RKO (cell line): ENCODE data around the gene CPE.
"Not testable (repeated sequence)": the region's sequence is repeated elsewhere in the genome, so short reads cannot be mapped to it uniquely, and the experiment has no call there.

Experiments used
- DNase-seq: peaks from one replicate; pipeline ENCODE4 v3.0.0-alpha.2; 2016; ENCODE audit warnings: low spot score

Gene CPE

DNA sequence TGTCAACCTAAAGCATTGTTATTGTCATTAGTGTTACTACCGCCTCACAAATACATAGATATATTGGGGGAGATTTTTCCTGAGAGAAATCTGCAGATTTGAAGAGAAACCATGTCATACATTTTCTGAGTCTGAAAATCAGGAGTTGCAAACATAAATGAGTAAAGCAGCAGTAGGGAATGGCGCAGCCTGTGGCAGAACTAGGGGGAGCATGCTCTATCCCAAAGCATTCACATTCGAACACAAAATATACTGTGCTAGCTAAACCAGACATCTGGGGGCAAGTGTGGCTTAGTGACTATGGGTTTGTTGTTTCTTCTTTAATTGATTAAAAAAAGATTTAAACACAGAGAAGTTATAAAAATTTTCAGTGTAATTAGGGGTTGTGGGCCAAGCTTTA is 83.2 kb downstream of the CPE start:
- DNase-seq = no peak

DNA sequence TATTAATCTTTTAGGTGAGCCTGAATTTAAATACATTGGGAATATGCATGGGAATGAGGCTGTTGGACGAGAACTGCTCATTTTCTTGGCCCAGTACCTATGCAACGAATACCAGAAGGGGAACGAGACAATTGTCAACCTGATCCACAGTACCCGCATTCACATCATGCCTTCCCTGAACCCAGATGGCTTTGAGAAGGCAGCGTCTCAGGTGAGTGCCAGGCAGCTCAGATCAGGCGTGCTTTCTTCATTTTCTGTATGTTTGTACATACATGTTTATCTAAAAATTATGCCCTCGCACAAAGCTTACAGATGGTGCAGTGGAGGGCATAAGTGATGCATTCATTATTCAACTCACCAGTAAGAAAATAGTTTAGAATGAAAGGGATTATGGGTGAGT is 85.6 kb downstream of the CPE start:
- DNase-seq = no peak

- peak; percentile 74 for DNase-seq
These were observed 86.1 kb downstream of the CPE start for GRCh38 chr4:165464813-165465381.

DNA sequence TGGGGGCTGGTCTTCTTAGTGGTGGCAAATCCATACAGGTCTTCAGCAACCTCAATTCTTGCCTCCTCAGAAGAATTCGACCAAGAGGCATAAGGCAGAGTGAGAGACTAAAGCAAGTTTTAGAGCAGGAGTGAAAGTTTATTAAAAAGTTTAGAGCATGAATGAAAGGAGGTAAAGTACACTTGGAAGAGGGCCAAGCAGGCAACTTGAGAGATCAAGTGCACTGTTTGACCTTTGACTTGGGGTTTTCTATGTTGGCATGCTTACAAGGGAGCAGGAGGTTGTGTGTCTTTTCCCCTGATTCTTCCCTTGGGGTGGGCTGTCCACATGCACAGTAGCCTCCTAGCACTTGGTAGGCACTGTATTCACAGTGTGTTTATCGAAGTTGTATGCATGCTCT is 91.2 kb downstream of the CPE start:
- no peak for DNase-seq

- no peak for DNase-seq
These were observed 94.3 kb downstream of the CPE start for GRCh38 chr4:165472943-165473676.

DNA sequence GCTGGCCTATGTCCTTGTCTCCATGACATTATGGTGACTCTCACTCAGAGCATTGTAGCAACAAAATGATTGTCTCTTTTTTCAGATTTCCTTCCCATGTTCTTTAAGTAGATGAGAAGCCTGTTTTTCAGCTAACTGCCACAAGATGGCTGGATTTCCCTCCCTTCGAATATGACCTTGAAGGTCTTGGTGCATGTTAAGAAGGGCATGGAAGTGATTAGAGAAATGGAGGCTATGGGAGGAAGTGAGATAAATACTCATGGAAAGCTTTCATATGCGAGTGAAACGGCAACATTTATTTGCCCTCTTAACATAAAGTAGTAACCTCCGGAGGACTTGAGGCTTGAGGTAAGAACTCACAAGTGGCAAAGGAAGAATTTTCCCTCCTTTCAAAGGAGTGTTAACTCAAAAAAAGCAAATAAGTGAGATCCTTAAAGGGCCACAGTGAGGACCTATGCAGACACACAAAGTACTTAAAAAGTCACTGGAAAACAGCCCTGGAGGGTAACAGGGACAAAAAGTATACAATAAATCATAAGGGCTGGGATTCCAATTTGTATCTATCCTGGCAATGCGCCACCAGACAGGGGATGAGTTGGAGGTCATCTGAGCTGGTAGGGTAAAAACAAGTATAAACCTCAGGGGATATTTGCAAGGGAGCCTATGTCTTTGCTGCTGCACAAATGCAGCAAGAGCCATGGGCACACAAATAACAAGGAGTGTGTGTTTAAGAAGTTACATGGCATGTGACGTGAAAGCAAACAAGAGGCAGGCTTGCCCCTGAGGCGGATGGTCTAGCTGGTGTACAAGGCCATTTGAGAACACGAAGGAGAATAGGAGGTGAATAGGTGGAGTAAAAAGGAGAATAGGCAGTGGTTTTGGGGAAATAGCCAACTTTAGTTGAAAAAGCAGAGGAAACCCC is 96.2 kb downstream of the CPE start:
- no peak for DNase-seq

- no peak for DNase-seq
These were observed 96.9 kb downstream of the CPE start for GRCh38 chr4:165475706-165476070.

GRCh38 chr4:165476214-165477098 is 97.6 kb downstream of the CPE start:
- peak; percentile 41 for DNase-seq

- no peak for DNase-seq
These were observed 99.0 kb downstream of the CPE start for GRCh38 chr4:165477799-165478198.

GRCh38 chr4:165478260-165478659 is 99.5 kb downstream of the CPE start:
- DNase-seq = no peak

GRCh38 chr4:165481053-165481835 is 102.4 kb downstream of the CPE start:
- no peak for DNase-seq

- no peak for DNase-seq
These were observed 111.0 kb downstream of the CPE start for GRCh38 chr4:165489786-165490185.

DNA sequence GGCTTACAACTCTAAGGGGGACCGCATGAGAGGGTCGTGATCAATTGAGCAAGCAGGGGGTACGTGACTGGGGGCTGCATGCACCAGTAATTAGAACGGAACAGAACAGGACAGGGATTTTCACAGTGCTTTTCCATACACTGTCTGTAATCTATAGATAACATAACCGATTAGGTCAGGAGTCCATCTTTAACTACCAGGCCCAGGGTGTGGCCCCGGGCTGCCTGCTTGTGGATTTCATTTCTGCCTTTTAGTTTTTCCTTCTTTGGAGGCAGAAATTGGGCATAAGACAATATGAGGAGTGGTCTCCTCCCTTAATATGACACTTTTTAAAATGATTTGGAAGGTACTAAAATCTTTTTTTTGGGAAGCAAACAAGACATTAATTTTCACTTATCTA is 113.8 kb downstream of the CPE start:
- DNase-seq = not testable (repeated sequence)

DNA sequence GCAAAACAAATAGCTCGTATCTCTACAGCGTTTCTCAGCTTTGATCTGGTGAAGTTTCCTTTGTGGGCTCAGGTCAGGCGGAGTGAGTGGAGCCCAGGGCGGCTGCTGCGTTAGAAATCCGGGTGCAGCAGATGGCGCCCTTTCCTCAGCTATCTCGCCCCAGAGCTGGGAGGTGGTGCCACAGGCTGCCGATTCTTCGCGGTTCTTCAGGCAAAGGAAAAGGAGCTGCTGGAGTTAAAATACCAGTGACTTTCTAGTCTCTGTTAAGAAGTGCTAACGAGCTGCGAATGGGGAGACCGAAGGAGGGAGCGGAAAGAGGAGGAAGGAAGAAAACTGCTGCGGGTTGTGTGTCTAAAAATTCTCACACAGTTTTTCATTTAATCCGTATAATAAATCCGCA is 114.6 kb downstream of the CPE start:
- DNase-seq = peak; percentile 55

GRCh38 chr4:165502916-165503907 is 124.4 kb downstream of the CPE start:
- peak; percentile 12 for DNase-seq

DNA sequence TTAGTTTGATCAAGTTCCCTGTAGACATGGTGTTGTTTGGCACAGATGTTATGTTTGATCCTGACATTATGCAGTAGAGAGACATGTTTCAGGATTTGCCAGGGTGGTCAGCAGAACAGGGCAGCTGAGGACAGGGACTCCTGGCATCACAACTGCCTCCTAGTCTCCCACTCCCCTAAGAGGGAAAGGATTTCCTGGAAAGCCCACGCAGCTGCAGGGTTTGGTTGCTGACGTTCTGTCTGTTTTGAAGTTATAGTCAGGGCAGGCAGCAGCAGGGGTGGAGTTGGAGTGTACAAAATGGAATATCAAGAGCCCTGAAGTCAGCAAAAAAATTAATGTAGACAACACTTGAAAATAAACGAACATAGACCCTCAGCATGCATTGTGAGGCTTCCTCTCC is 125.4 kb downstream of the CPE start:
- DNase-seq = no peak

DNA sequence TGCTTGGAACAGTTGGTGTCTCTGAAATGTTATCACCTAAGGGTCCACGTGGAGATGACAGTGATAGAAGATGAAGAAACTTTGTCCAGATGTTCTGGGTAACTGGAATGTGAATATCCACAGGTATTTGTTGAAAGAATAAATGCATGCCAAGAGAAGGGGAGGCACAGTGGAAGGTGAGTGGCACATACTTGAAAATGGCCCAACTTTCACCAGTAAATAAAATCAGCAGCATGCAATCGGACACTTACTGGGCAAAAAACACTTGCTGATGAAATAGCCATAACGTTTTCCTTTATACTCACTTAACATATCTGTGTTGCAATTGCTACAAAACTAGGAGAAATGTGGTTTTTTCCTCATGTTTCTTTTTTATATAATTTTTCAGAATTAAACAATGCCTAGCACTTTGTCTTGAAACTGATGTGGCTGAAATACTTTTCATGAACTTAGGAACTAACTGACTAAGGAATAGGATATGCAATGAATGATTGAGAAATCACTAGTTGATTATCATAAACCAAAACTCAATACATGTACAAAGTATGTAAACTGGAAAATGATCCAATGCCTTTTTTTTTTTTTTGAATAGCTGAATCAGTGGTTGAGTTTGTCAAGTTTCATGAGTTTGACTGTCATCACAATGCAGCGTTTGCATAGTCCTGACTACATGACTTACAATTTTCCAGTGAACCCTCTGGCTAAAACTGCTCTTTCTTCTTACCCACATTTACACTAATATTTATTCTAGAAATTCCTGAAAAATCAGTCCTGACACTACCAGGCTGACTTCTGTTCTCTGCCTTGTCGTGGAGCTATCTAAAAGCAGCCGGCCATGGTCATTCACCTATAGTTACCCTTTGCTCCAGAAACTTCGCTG is 127.4 kb downstream of the CPE start:
- DNase-seq = no peak

GRCh38 chr4:165506849-165507248 is 128.0 kb downstream of the CPE start:
- no peak for DNase-seq

GRCh38 chr4:165507381-165507780 is 128.6 kb downstream of the CPE start:
- no peak for DNase-seq
